H1 (cell line): ENCODE data around the gene CBFB. TPM values are rescaled to one million over a fixed set of nuclear protein-coding genes. Genes with fewer than 3 reads are reported as not detected.

Experiments used
- KDM5A ChIP-seq: fragments of 200-600 bp; IDR thresholded peaks from 2 replicates; pipeline ENCODE4 v1.7.1; 2012; ENCODE audit warnings: mild to moderate bottlenecking, low read length, inconsistent platforms, mixed read lengths
- MAX ChIP-seq: IDR thresholded peaks from 2 replicates; pipeline ENCODE4 v1.6.1; 2012; ENCODE audit warnings: inconsistent platforms
- SIX5 ChIP-seq: IDR thresholded peaks from 2 replicates; pipeline ENCODE4 v1.6.1; 2011; ENCODE audit warnings: mild to moderate bottlenecking, low read depth, low read length
- ZNF274 ChIP-seq: IDR thresholded peaks from 2 replicates; pipeline ENCODE4 v1.7.0; 2012; ENCODE audit warnings: low read length, borderline replicate concordance; ENCODE audit errors: extremely low read depth
- polyA plus RNA-seq, 7 experiments: library from polyadenylated mRNA; depleted of rRNA in 3 of 7; stranded (reverse) in 5 of 7; unstranded in 2 of 7; fragments of >200 nt in 5 of 7; fragments of 200-250 nt in 2 of 7; gene quantifications; 1 replicate in 5 of 7; 2 replicates in 1 of 7; 4 replicates in 1 of 7; pipeline versions ENCODE4 v1.2.1 to v1.2.3, GENCODE V29; 2011 to 2013; ENCODE audit warnings: missing spikeins in 2 of 7, mixed read lengths in 2 of 7
- total RNA-seq: library from RNA; stranded (reverse); fragmentation: NEBNext Ultra II Directional; extraction: Animal tissue kit (Norgen Biotek cat#: 25700); gene quantifications from 2 replicates; pipeline ENCODE4 v1.2.1, GENCODE V29; 2021
- TF ChIP-seq, protein P1 (sequence below), 3 experiments: IDR thresholded peaks; 1 replicate in 2 of 3; 2 replicates in 1 of 3; pipeline versions ENCODE4 v1.5.1 to v1.6.1; 2011; ENCODE audit warnings: low read length in 3 of 3, mild to moderate bottlenecking in 3 of 3, inconsistent platforms in 2 of 3, low read depth in 1 of 3, moderate library complexity in 1 of 3; ENCODE audit not compliant: insufficient read depth in 1 of 3; ENCODE audit errors: control extremely low read depth in 1 of 3

CBFB gene
- total and polyA plus RNA-seq, 2 of the 8 experiments (the other 6 are each of a cell fraction or from before 2014, with no cell fraction given): 11.5 to 31.6 TPM

GRCh38 chr16:67019171-67019570, 9.8 kb upstream of the CBFB start (continued):
- TF ChIP-seq, protein P1, sequence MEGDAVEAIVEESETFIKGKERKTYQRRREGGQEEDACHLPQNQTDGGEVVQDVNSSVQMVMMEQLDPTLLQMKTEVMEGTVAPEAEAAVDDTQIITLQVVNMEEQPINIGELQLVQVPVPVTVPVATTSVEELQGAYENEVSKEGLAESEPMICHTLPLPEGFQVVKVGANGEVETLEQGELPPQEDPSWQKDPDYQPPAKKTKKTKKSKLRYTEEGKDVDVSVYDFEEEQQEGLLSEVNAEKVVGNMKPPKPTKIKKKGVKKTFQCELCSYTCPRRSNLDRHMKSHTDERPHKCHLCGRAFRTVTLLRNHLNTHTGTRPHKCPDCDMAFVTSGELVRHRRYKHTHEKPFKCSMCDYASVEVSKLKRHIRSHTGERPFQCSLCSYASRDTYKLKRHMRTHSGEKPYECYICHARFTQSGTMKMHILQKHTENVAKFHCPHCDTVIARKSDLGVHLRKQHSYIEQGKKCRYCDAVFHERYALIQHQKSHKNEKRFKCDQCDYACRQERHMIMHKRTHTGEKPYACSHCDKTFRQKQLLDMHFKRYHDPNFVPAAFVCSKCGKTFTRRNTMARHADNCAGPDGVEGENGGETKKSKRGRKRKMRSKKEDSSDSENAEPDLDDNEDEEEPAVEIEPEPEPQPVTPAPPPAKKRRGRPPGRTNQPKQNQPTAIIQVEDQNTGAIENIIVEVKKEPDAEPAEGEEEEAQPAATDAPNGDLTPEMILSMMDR (IDR thresholded peaks at IDR 0.05; ENCODE audit: control extremely low read depth in 1 of 3, insufficient read depth in 1 of 3, low read depth in 1 of 3, low read length in 3 of 3): no peak
- TF ChIP-seq ZNF274 (no peak), KDM5A (no peak), MAX (no peak), SIX5 (no peak)
